Retina (tissue), 1 donor: ENCODE measurements around the gene MARCHF9.

Source experiments
- DNase-seq: peaks from one replicate; pipeline ENCODE4 v3.0.0-alpha.2; 2016

Gene MARCHF9

GRCh38 chr12:57807285-57807684 lies 52.4 kb downstream of the MARCHF9 start:
- no peak for DNase-seq

DNA sequence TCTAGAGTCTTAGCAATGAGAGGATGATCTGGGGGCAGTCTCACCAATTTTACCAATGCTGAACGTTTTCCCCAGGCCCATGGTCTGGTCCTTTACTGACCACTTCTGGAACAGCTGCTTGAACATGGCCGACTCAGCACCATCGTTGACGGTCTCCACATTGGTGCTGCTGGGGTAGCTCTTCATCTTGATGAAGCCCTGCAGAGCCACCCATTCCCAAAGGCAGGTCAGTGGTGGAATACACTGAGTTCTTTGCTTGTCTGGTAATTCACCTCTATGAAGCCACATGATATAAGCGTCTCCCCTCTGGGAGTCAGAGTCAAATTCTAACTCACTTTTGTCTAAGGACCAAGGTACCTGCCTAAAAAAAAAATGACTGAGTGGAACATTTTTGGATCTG lies 53.4 kb downstream of the MARCHF9 start:
- no peak for DNase-seq

DNA sequence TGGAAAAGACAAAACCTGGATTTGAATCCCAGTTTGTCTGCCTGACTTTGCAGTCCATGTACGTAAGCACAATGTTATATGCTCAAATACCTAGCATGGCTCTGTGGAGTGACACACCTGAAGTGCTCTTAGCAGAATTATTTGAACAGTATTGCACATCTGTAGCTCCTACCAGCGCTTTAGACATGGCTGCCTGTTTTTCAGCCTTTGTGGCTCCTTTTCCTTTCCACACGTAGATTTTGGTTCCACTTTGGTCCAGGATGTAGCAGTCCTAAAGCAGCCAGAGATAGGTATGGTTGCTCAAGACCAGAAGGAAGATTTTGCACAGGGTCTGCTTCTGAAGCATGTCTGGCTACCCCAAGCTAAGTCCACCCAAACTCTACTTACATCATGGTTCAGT lies 54.5 kb downstream of the MARCHF9 start:
- DNase-seq, result no peak
